ENCODE measurements around the gene NEUROG2.

- TF ChIP-seq CTCF (IDR thresholded peaks at IDR 0.05) (no peak), POLR2A (IDR thresholded peaks at IDR 0.05) (no peak)
Measured at GRCh38 chr4:112514647-112515197, 1.3 kb downstream of the NEUROG2 start.
